Esophagus muscularis mucosa (tissue), 4 donors: Measurements from ENCODE around the gene C1QTNF1.

Experiments used
- EP300 ChIP-seq: sonication (generic); formaldehyde crosslinking; IDR thresholded peaks from one replicate; pipeline ENCODE4 v1.6.1; 2017; ENCODE audit warnings: antibody characterized with exemption
- POLR2A ChIP-seq: fragments of 450-650 bp; IDR thresholded peaks from one replicate; pipeline ENCODE4 v1.6.1; 2017; ENCODE audit warnings: antibody characterized with exemption, moderate library complexity, mild to moderate bottlenecking, low read depth
- POLR2AphosphoS5 ChIP-seq, 2 donors: sonication (generic); formaldehyde crosslinking; IDR thresholded peaks; one replicate each; pipeline ENCODE4 v1.6.1; 2017; ENCODE audit warnings: antibody characterized with exemption in 2 of 2
- TF ChIP-seq, protein P1 (sequence below), 3 experiments: fragments of 200-600 bp in 2 of 3; fragments of 450-650 bp in 1 of 3; sonication (generic) in 2 of 3; IDR thresholded peaks; one replicate each; pipeline ENCODE4 v1.5.1; 2017 to 2019; ENCODE audit warnings: antibody characterized with exemption in 3 of 3, mild to moderate bottlenecking in 2 of 3, moderate library complexity in 1 of 3

DNA sequence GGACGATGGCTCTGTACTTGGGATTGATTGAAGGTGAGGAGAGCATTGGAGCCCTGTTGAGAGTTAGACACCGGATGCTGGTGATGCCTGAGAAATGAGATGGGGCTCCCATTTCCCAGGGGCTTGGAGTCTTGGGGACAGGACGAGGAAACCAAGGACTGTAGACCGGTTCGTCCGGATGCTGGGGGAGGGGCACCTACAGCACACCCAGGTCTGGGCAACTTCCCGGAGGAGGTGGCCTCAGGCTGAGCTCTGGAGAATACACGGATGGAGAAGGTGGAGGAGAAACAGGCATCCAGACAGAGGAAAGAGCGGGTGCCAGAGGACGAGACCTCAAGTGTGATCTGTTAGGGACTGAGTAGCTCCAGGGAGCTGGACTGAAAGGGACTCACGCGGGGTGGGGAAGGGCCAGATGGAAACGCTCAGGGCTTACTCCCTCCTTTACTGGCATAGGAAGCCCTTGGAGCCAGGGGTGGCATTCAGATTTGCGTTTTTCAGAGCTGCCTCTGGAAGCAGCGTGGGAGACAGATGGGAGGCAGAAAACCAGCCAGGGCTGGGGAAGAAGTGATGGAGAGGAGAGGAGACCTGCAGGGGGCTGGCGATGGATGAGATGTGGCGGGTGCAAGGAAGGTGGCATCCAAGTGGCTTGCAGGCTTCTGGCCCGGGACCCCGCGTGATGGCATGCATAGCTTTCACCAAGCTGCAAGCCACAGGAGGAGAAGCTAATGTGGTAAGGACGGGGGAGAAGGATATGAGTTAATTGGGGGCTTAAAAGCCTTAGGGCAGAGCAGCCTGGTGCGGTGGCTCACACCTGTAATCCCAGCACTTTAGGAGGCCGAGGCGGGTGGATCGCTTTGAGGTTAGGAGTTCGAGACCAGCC is 8.3 kb downstream of the C1QTNF1 start:
- TF ChIP-seq, protein P1, sequence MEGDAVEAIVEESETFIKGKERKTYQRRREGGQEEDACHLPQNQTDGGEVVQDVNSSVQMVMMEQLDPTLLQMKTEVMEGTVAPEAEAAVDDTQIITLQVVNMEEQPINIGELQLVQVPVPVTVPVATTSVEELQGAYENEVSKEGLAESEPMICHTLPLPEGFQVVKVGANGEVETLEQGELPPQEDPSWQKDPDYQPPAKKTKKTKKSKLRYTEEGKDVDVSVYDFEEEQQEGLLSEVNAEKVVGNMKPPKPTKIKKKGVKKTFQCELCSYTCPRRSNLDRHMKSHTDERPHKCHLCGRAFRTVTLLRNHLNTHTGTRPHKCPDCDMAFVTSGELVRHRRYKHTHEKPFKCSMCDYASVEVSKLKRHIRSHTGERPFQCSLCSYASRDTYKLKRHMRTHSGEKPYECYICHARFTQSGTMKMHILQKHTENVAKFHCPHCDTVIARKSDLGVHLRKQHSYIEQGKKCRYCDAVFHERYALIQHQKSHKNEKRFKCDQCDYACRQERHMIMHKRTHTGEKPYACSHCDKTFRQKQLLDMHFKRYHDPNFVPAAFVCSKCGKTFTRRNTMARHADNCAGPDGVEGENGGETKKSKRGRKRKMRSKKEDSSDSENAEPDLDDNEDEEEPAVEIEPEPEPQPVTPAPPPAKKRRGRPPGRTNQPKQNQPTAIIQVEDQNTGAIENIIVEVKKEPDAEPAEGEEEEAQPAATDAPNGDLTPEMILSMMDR (IDR thresholded peaks at IDR 0.05), result no peak
- TF ChIP-seq EP300, result no peak
- TF ChIP-seq POLR2A, result no peak
- TF ChIP-seq POLR2AphosphoS5 (IDR thresholded peaks at IDR 0.05), result no peak
